Measurements from ENCODE around the gene SPATA32. TPM values are rescaled to one million over a fixed set of nuclear protein-coding genes. Genes with fewer than 3 reads are reported as not detected.

The SPATA32 gene
- total RNA-seq, 1 donor from 2014 or later, result not detected

GRCh38 chr17:45222289-45222995 is 39.5 kb downstream of the SPATA32 start:
- Histone ChIP-seq H3K9me3 (no peaks in the 10 kb centered on the region), H3K4me1 (peaks cover 47% of the 10 kb centered on the region), H3K4me3 (peak overlapping the region; percentile 53 to 92), H3K27me3 (no peaks in the 10 kb centered on the region), H3K36me3 (no peaks in the 10 kb centered on the region), H3K27ac (peak overlapping the region; percentile 85)
- DNase-seq (ENCODE audit: extremely low spot score in 2 of 2), result no peak
- intact Hi-C loops (cut with DNase I), result loop anchor here (5.0 kb wide), 2 partner anchors 165 to 435 kb away; no protein-coding TSS in a partner anchor
- TF ChIP-seq CTCF (IDR thresholded peaks at IDR 0.05) (no peak), POLR2AphosphoS5 (IDR thresholded peaks at IDR 0.05; ENCODE audit: insufficient read depth in 1 of 2, low read depth in 1 of 2) (no peak), POLR2A (IDR thresholded peaks at IDR 0.05) (no peak)

- peak overlapping the region; percentile 85 for H3K27ac ChIP-seq
- TF ChIP-seq CTCF (IDR thresholded peaks at IDR 0.05) (no peak), POLR2AphosphoS5 (IDR thresholded peaks at IDR 0.05; ENCODE audit: insufficient read depth in 1 of 2, low read depth in 1 of 2) (no peak), POLR2A (IDR thresholded peaks at IDR 0.05) (no peak)
- intact Hi-C loops (cut with DNase I), result loop anchor here (5.0 kb wide), 2 partner anchors 165 to 435 kb away; no protein-coding TSS in a partner anchor
- no peak for DNase-seq (ENCODE audit: extremely low spot score in 2 of 2)
- no peaks in the 10 kb centered on the region for H3K9me3 ChIP-seq
- H3K4me3 ChIP-seq, result peak overlapping the region; percentile 53 to 92
- peaks cover 42% of the 10 kb centered on the region for H3K4me1 ChIP-seq
- no peaks in the 10 kb centered on the region for H3K36me3 ChIP-seq
- H3K27me3 ChIP-seq, result no peaks in the 10 kb centered on the region
These were observed 39.9 kb downstream of the SPATA32 start for GRCh38 chr17:45222014-45222288.

- DNase-seq (ENCODE audit: extremely low spot score in 2 of 2), result no peak
- H3K27ac ChIP-seq, result peak within 1 kb of the TSS; percentile 85
- intact Hi-C loops (cut with DNase I), result loop anchor here (5.0 kb wide), 2 partner anchors 166 to 436 kb away; no protein-coding TSS in a partner anchor
- H3K27me3 ChIP-seq, result no peaks in the 10 kb centered on the region
- H3K36me3 ChIP-seq, result no peaks in the 10 kb centered on the region
- TF ChIP-seq POLR2A (IDR thresholded peaks at IDR 0.05) (no peak), POLR2AphosphoS5 (IDR thresholded peaks at IDR 0.05; ENCODE audit: insufficient read depth in 1 of 2, low read depth in 1 of 2) (peak in 1 of 2 donors; percentile 5)
- H3K4me1 ChIP-seq, result peaks cover 36% of the 10 kb centered on the region
- no peaks in the 10 kb centered on the region for H3K9me3 ChIP-seq
- H3K4me3 ChIP-seq, result peak within 1 kb of the TSS; percentile 53 to 92
These were observed 40.5 kb downstream of the SPATA32 start, which contains the start of gene FMNL1 for GRCh38 chr17:45221081-45222013. Gene FMNL1 (plus strand): TSS chr17:45221885. CDS start chr17:45222125, 240 bp downstream.

GRCh38 chr17:45220079-45220478 is 41.8 kb downstream of the SPATA32 start:
- Histone ChIP-seq H3K9me3 (no peaks in the 10 kb centered on the region), H3K27me3 (no peaks in the 10 kb centered on the region), H3K4me1 (peaks cover 34% of the 10 kb centered on the region), H3K27ac (peak overlapping the region; percentile 85), H3K4me3 (no peak overlapping the region), H3K36me3 (no peaks in the 10 kb centered on the region)
- DNase-seq (ENCODE audit: extremely low spot score in 2 of 2), result no peak
- TF ChIP-seq CTCF (IDR thresholded peaks at IDR 0.05) (no peak), POLR2A (IDR thresholded peaks at IDR 0.05) (no peak), POLR2AphosphoS5 (IDR thresholded peaks at IDR 0.05; ENCODE audit: insufficient read depth in 1 of 2, low read depth in 1 of 2) (no peak)
- intact Hi-C loops (cut with DNase I), result loop anchor here (5.0 kb wide), 2 partner anchors 167 to 437 kb away; no protein-coding TSS in a partner anchor

- TF ChIP-seq POLR2AphosphoS5 (IDR thresholded peaks at IDR 0.05; ENCODE audit: insufficient read depth in 1 of 2, low read depth in 1 of 2) (peak in 1 of 2 donors; percentile 61), POLR2A (IDR thresholded peaks at IDR 0.05) (no peak), CTCF (IDR thresholded peaks at IDR 0.05) (peak; percentile 87 to 99 (median 99))
- H3K4me1 ChIP-seq, result peaks cover 28% of the 10 kb centered on the region
- peak overlapping the region; percentile 85 for H3K27ac ChIP-seq
- H3K36me3 ChIP-seq, result no peaks in the 10 kb centered on the region
- peak in 1 of 2 donors; percentile 89 for DNase-seq (ENCODE audit: extremely low spot score in 2 of 2)
- intact Hi-C loops (cut with DNase I), result no loop called here
- H3K27me3 ChIP-seq, result no peaks in the 10 kb centered on the region
- no peaks in the 10 kb centered on the region for H3K9me3 ChIP-seq
- no peak overlapping the region for H3K4me3 ChIP-seq
These were observed 42.8 kb downstream of the SPATA32 start for GRCh38 chr17:45218895-45219661.
